Activated CD8-positive, alpha-beta T cell treated with anti-CD3 and anti-CD28 coated beads, Interleukin-2, amount 10 ng/mL, durations not matched to agents 7 days and 5 days (primary cell): ENCODE data around the gene CRKL. TPM values are rescaled to one million over a fixed set of nuclear protein-coding genes. Genes with fewer than 3 reads are reported as not detected.
"Not testable (repeated sequence)": the region's sequence is repeated elsewhere in the genome, so short reads cannot be mapped to it uniquely, and the experiment has no call there.

ENCODE experiments used
- ATAC-seq: fragments of 150-1000 bp; cut with Tn5 transposase; one replicate; pipeline ENCODE4 v1.10.0; 2021; ENCODE audit warnings: moderate library complexity
- CTCF ChIA-PET: fragments of 350-600 bp; sonication (Branson Sonifier 250); formaldehyde crosslinking; loops from one replicate; lab custom pipeline; 2021; ENCODE audit warnings: antibody characterized with exemption; lab: Charles Lee
- POLR2A ChIA-PET: fragments of 350-600 bp; sonication (Branson Sonifier 250); formaldehyde crosslinking; loops from one replicate; lab custom pipeline; 2021; ENCODE audit warnings: antibody characterized with exemption; lab: Charles Lee
- DNase-seq: peaks from one replicate; pipeline ENCODE4 v3.0.0-alpha.2; 2020
- H3K27ac Mint-ChIP-seq: one replicate; pipeline ENCODE4 v1.8.0; 2021; ENCODE audit warnings: mild to moderate bottlenecking, mixed read lengths
- H3K27me3 Mint-ChIP-seq: one replicate; pipeline ENCODE4 v1.8.0; 2021; ENCODE audit warnings: low read depth, mixed read lengths
- H3K36me3 Mint-ChIP-seq: one replicate; pipeline ENCODE4 v1.8.0; 2021; ENCODE audit warnings: low read depth, mixed read lengths
- H3K4me1 Mint-ChIP-seq: one replicate; pipeline ENCODE4 v1.8.0; 2021; ENCODE audit warnings: low read depth, mixed read lengths
- H3K4me3 Mint-ChIP-seq: one replicate; pipeline ENCODE4 v1.8.0; 2021; ENCODE audit warnings: mild to moderate bottlenecking, mixed read lengths
- H3K9me3 Mint-ChIP-seq: one replicate; pipeline ENCODE4 v1.8.0; 2022; ENCODE audit warnings: mixed read lengths; ENCODE audit not compliant: insufficient read depth
- total RNA-seq, 2 experiments: library from RNA; stranded (reverse); gene quantifications; one replicate each; pipeline ENCODE4 v1.2.3, GENCODE V29; 2021

The CRKL gene
- total RNA-seq, 2 experiments from 2014 or later, result 87.0 to 87.4 TPM

DNA sequence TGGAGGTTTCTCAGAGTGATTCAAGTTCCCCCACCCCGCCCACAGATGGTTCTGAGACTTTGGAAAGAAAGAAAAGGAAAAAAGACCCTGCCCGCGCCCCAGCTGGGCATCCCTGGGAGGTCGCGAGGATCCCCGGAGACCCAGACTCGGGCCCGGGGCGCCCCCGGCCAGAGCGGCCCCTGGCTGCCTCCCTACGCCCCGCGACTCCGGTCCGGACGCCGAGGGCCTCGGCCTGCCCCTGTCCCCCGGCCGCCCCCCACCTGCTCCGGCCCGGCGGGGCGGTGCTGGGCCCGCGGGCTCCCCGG is 47.5 kb downstream of the CRKL start:
- Mint-ChIP-seq H3K27ac (no peak overlapping the region), H3K27me3 (peaks cover 13% of the 10 kb centered on the region), H3K36me3 (no peaks in the 10 kb centered on the region), H3K9me3 (no peaks in the 10 kb centered on the region), H3K4me1 (peaks cover 10% of the 10 kb centered on the region), H3K4me3 (peak overlapping the region; percentile 48)
- POLR2A ChIA-PET, result no interaction called here
- CTCF ChIA-PET, result no interaction called here
- ATAC-seq, result no peak
- DNase-seq, result no peak

- Mint-ChIP-seq H3K4me3 (peak overlapping the region; percentile 18), H3K4me1 (peaks cover 10% of the 10 kb centered on the region), H3K9me3 (no peaks in the 10 kb centered on the region), H3K36me3 (no peaks in the 10 kb centered on the region), H3K27ac (no peak overlapping the region), H3K27me3 (peaks cover 12% of the 10 kb centered on the region)
- CTCF ChIA-PET, result no interaction called here
- no peak for DNase-seq
- POLR2A ChIA-PET, result no interaction called here
- ATAC-seq, result no peak
These were observed 48.1 kb downstream of the CRKL start for GRCh38 chr22:20965104-20965887.

DNA sequence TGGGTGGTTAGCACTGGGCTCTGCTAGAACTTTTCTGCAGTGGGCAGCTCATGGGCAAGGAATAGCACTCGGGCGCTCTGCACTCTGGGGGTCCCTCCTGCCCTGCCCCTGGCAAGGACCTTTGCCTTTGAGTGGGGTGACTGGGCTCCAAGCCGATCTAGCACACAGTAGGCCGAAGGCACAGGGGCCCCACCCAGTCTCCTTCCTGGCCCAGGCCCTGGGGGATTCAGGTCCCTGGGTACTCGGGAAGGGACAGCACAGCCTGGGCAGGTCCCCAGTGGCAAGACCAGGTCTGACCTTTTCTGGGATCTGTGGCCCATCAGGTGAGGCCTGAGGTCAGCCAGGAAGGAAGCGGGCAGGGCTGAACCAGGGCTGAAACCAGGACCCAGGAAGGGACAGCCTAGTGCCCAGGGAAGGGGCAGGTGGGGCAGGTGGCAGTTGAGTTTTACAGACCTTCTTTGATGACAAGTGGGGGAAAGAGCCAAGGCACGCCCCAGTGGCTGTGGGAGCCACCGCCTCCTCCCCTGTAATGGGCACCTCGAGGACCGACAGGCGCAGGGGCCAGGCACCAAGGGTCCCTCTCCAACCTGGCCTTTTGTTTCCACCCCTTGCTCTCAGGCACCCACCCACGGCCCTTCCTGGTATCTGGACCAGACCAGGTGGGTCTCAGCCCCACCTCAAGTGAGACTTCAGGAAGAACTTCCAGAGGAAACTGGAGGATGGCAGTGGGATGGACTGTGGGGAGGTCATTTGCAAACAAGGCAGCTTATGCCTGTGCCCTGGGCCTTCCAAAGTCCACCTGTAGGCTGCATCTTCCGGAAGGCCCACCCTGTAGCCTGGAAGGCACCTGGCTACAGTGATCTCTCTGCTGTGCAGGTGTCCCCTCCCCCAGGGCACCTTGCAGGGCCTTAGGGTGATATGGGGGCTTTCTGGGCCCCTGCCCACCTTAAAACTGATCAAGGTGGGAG is 49.0 kb downstream of the CRKL start:
- Mint-ChIP-seq H3K27ac (no peak overlapping the region), H3K4me3 (peak overlapping the region; percentile 18), H3K27me3 (peaks cover 8% of the 10 kb centered on the region), H3K36me3 (no peaks in the 10 kb centered on the region), H3K4me1 (peaks cover 10% of the 10 kb centered on the region), H3K9me3 (no peaks in the 10 kb centered on the region)
- no peak for ATAC-seq
- ChIA-PET POLR2A (no interaction called here), CTCF (no interaction called here)
- no peak for DNase-seq

GRCh38 chr22:20966883-20967696 is 49.9 kb downstream of the CRKL start, which contains the start of gene AIFM3:
TSS of gene AIFM3 (plus strand) at chr22:20967255. CDS start at chr22:20967945, 690 bp downstream.
- no peak for DNase-seq
- Mint-ChIP-seq H3K4me3 (no peak within 1 kb of the TSS), H3K9me3 (no peaks in the 10 kb centered on the region), H3K27ac (no peak within 1 kb of the TSS), H3K27me3 (peaks cover 8% of the 10 kb centered on the region), H3K36me3 (no peaks in the 10 kb centered on the region), H3K4me1 (peaks cover 10% of the 10 kb centered on the region)
- CTCF ChIA-PET, result interaction anchor here (1.2 kb wide), 1 partner anchor 15 kb away, joined by 3 read pairs; the partner anchor contains the start of gene LZTR1
- ATAC-seq, result no peak
- POLR2A ChIA-PET, result no interaction called here

DNA sequence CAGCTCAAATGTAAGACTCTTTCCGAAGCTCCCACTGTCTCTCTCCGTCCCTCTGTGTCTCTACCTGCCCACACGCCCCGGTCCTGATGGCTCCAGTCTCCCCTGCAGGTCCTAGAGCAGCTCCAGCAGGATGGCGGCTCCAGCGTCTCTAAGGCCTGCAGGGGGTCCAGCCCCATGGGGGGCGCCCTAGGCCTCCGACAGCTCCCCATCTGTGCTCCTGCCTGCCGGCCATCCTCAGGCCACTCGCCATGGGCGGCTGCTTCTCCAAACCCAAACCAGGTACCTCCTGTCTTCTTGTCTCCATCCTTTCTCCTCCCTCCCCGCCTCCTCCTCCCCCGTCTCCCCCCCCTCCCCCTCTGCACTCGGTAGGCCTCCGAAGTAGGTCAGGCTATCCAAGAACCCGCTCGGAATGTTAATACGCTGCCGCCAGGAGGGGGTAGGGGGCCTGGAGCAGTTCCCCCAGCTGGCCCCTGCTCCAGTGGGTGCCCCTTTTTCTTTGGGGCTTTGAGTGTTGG is 50.5 kb downstream of the CRKL start:
- ChIA-PET CTCF (interaction anchor here (1.2 kb wide), 1 partner anchor 14 kb away, joined by 3 read pairs; the partner anchor contains the start of gene LZTR1), POLR2A (no interaction called here)
- DNase-seq (no peak), ATAC-seq (no peak)
- peaks cover 8% of the 10 kb centered on the region for H3K27me3 Mint-ChIP-seq
- H3K36me3 Mint-ChIP-seq, result no peaks in the 10 kb centered on the region
- H3K4me3 Mint-ChIP-seq, result no peak overlapping the region
- H3K27ac Mint-ChIP-seq, result no peak overlapping the region
- no peaks in the 10 kb centered on the region for H3K9me3 Mint-ChIP-seq
- peaks cover 10% of the 10 kb centered on the region for H3K4me1 Mint-ChIP-seq

GRCh38 chr22:20968281-20968977 is 51.2 kb downstream of the CRKL start:
- Mint-ChIP-seq H3K4me1 (peaks cover 10% of the 10 kb centered on the region), H3K36me3 (no peaks in the 10 kb centered on the region), H3K4me3 (no peak overlapping the region), H3K9me3 (no peaks in the 10 kb centered on the region), H3K27ac (no peak overlapping the region), H3K27me3 (peaks cover 8% of the 10 kb centered on the region)
- DNase-seq (no peak), ATAC-seq (no peak)
- CTCF ChIA-PET, result interaction anchor here (0.8 kb wide), 1 partner anchor 14 kb away, joined by 3 read pairs; the partner anchor contains the start of gene LZTR1
- POLR2A ChIA-PET, result no interaction called here

- H3K27me3 Mint-ChIP-seq, result no peaks in the 10 kb centered on the region
- ATAC-seq, result no peak
- peaks cover under 1% of the 10 kb centered on the region for H3K4me1 Mint-ChIP-seq
- H3K27ac Mint-ChIP-seq, result no peak overlapping the region
- H3K4me3 Mint-ChIP-seq, result no peak overlapping the region
- ChIA-PET POLR2A (no interaction called here), CTCF (interaction anchor here (1.5 kb wide), 1 partner anchor 9 kb away, joined by 5 read pairs; no protein-coding TSS in a partner anchor)
- no peaks in the 10 kb centered on the region for H3K36me3 Mint-ChIP-seq
- no peaks in the 10 kb centered on the region for H3K9me3 Mint-ChIP-seq
- no peak for DNase-seq
These were observed 53.9 kb downstream of the CRKL start for GRCh38 chr22:20970939-20971657.

DNA sequence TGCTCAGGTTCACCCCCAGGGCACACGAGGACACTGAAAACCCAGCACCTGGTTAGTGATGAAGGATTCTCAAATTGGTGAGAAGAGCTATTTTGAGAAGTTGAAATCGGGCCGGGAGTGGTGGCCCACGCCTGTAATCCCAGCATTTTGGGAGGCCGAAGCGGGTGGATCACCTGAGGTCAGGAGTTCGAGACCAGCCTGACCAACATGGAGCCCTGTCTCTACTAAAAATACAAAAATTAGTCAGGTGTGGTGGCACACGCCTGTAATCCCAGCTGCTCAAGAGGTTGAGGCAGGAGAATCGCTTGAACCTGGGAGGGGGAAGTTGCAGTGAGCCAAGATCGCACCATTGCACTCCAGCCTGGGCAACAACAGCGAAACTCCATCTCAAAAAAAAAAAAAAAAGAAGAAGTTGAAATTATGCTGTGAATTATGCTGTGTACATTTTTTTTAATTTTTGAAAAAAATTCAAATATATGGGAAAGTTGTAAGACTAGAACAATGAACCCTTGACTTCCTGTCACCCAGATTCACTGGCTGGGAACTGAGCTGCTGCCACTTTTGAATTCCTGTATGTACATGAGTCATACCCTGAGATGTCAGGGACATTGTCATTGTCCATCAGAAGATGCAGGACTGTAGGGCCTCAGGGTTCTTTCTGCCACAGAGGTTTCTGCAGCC is 54.9 kb downstream of the CRKL start:
- not testable (repeated sequence) for H3K36me3 Mint-ChIP-seq, H3K27ac Mint-ChIP-seq, H3K9me3 Mint-ChIP-seq, H3K4me1 Mint-ChIP-seq, H3K4me3 Mint-ChIP-seq, H3K27me3 Mint-ChIP-seq, DNase-seq, ATAC-seq
- POLR2A ChIA-PET, result interaction anchor here (1.1 kb wide), 1 partner anchor 14 kb away, joined by 3 read pairs; no protein-coding TSS in a partner anchor
- CTCF ChIA-PET, result interaction anchor here (1.5 kb wide), 2 partner anchors 10 kb away, joined by 5 to 6 read pairs; partner anchors contain the start of gene LZTR1

- Mint-ChIP-seq H3K27ac (no peak overlapping the region), H3K4me3 (no peak overlapping the region), H3K9me3 (no peaks in the 10 kb centered on the region), H3K27me3 (no peaks in the 10 kb centered on the region), H3K36me3 (no peaks in the 10 kb centered on the region), H3K4me1 (no peaks in the 10 kb centered on the region)
- no peak for DNase-seq
- POLR2A ChIA-PET, result interaction anchor here (1.1 kb wide), 1 partner anchor 15 kb away, joined by 3 read pairs; no protein-coding TSS in a partner anchor
- ATAC-seq, result no peak
- CTCF ChIA-PET, result interaction anchor here (1.5 kb wide), 1 partner anchor 9 kb away, joined by 6 read pairs; the partner anchor contains the start of gene LZTR1
These were observed 55.8 kb downstream of the CRKL start for GRCh38 chr22:20972933-20973577.
